A549 (cell line): ENCODE data around the gene SMTNL2. TPM values are rescaled to one million over a fixed set of nuclear protein-coding genes. Genes with fewer than 3 reads are reported as not detected.

ENCODE experiments used
- ATAC-seq, 2 experiments: fragments of 200-7000 bp in 1 of 2; fragments of >200 bp in 1 of 2; cut with Nextera tagmentation in 1 of 2; cut with Tn5 transposase in 1 of 2; 3 replicates each; pipeline versions ENCODE4 v1.8.0 to v1.9.1; 2018 to 2020; ENCODE audit warnings: mild to moderate bottlenecking in 1 of 2, moderate library complexity in 1 of 2
- CTCF ChIA-PET: fragments of 300-600 bp; sonication (Branson Sonifier 250); formaldehyde crosslinking; extraction: SDS; loops from one replicate; lab custom pipeline; 2021; ENCODE audit warnings: antibody characterized with exemption, inconsistent platforms; lab: Yijun Ruan, JAX
- POLR2A ChIA-PET: fragments of 350-600 bp; formaldehyde crosslinking; extraction: SDS; loops from one replicate; lab custom pipeline; 2021; ENCODE audit warnings: antibody characterized with exemption, inconsistent platforms; lab: Yijun Ruan, JAX
- DNase-seq, 2 experiments: peaks; one replicate each; pipeline versions ENCODE4 v3.0.0 to v3.0.0-alpha.2; 2011 to 2016; ENCODE audit warnings: low read depth in 1 of 2, low spot score in 1 of 2
- FAIRE-seq: peaks from 2 replicates; lab custom pipeline; 2011; peaks lifted over from hg19 to GRCh38; lab: Jason Lieb, UNC
- H3K27ac ChIP-seq, 2 experiments: fragments of >200 bp; sonication (Bioruptor Twin); formaldehyde crosslinking; 3 replicates each; pipeline ENCODE4 v1.5.1; 2016 to 2017
- H3K4me1 ChIP-seq: fragments of >200 bp; sonication (Bioruptor Twin); formaldehyde crosslinking; 3 replicates; pipeline ENCODE4 v1.6.1; 2016
- H3K4me2 ChIP-seq: fragments of >200 bp; sonication (Bioruptor Twin); formaldehyde crosslinking; 3 replicates; pipeline ENCODE4 v1.6.1; 2016
- H3K4me3 ChIP-seq: fragments of >200 bp; sonication (Bioruptor Twin); formaldehyde crosslinking; 3 replicates; pipeline ENCODE4 v1.5.1; 2016
- H3K9me3 ChIP-seq: fragments of >200 bp; sonication (Bioruptor Twin); formaldehyde crosslinking; 3 replicates; pipeline ENCODE4 v1.6.1; 2016
- BHLHE40 ChIP-seq: IDR thresholded peaks from 2 replicates; pipeline ENCODE4 v1.6.1; 2012; ENCODE audit warnings: low read depth, low read length, inconsistent platforms
- CBX2 ChIP-seq: fragments of 200-600 bp; sonication (generic); IDR thresholded peaks from 2 replicates; pipeline ENCODE4 v1.6.1; 2016; ENCODE audit warnings: low read depth, mild to moderate bottlenecking, borderline replicate concordance
- CHD2 ChIP-seq: fragments of 150-350 bp; IDR thresholded peaks from 2 replicates; pipeline ENCODE4 v1.6.1; 2014; ENCODE audit warnings: low read length; ENCODE audit not compliant: partially characterized antibody
- EHF ChIP-seq: fragments of 250-450 bp; sonication (Bioruptor Pico); IDR thresholded peaks from 2 replicates; pipeline ENCODE4 v1.5.0; 2020; ENCODE audit warnings: mild to moderate bottlenecking
- ESRRA ChIP-seq: fragments of 150-350 bp; IDR thresholded peaks from 2 replicates; pipeline ENCODE4 v1.6.1; 2014; ENCODE audit warnings: mild to moderate bottlenecking, low read length, borderline replicate concordance
- HOXB5 ChIP-seq: fragments of 250-450 bp; sonication (Bioruptor Pico); IDR thresholded peaks from 2 replicates; pipeline ENCODE4 v1.5.0; 2020; ENCODE audit warnings: mild to moderate bottlenecking, moderate library complexity
- MAFK ChIP-seq: fragments of 450-650 bp; IDR thresholded peaks from 2 replicates; pipeline ENCODE4 v1.6.1; 2014; ENCODE audit not compliant: partially characterized antibody
- NPAS2 ChIP-seq: fragments of 250-450 bp; sonication (Bioruptor Pico); IDR thresholded peaks from 2 replicates; pipeline ENCODE4 v1.8.0; 2022; ENCODE audit warnings: mild to moderate bottlenecking, moderate library complexity, borderline replicate concordance
- PHF8 ChIP-seq: fragments of 200-600 bp; sonication (generic); IDR thresholded peaks from 2 replicates; pipeline ENCODE4 v1.6.1; 2016; ENCODE audit warnings: low read depth, mild to moderate bottlenecking, antibody characterized with exemption, moderate library complexity, borderline replicate concordance
- POLR2A ChIP-seq: IDR thresholded peaks from 2 replicates; pipeline ENCODE4 v1.6.1; 2012; ENCODE audit warnings: mild to moderate bottlenecking, low read length
- RARB ChIP-seq: fragments of 250-450 bp; sonication (Bioruptor Pico); IDR thresholded peaks from 2 replicates; pipeline ENCODE4 v1.8.0; 2021; ENCODE audit warnings: mild to moderate bottlenecking, moderate library complexity
- RCOR1 ChIP-seq: fragments of 150-350 bp; IDR thresholded peaks from 2 replicates; pipeline ENCODE4 v1.6.1; 2014; ENCODE audit warnings: antibody characterized with exemption, low read length, low read depth
- RFX5 ChIP-seq: fragments of 450-650 bp; IDR thresholded peaks from 2 replicates; pipeline ENCODE4 v1.7.1; 2014; ENCODE audit warnings: antibody characterized with exemption, mild to moderate bottlenecking, moderate library complexity
- SMC3 ChIP-seq: fragments of >200 bp; sonication (Bioruptor Twin); formaldehyde crosslinking; IDR thresholded peaks from 3 replicates; pipeline ENCODE4 v1.6.1; 2018; ENCODE audit warnings: inconsistent platforms
- TP53 ChIP-seq: fragments of 250-450 bp; sonication (Bioruptor Pico); IDR thresholded peaks from 2 replicates; pipeline ENCODE4 v1.5.0; 2021; ENCODE audit warnings: mild to moderate bottlenecking, moderate library complexity
- ZFP36 ChIP-seq: fragments of 450-650 bp; IDR thresholded peaks from 2 replicates; pipeline ENCODE4 v1.6.1; 2014; ENCODE audit warnings: borderline replicate concordance; ENCODE audit not compliant: partially characterized antibody
- ZSCAN20 ChIP-seq: fragments of 250-450 bp; sonication (Bioruptor Pico); IDR thresholded peaks from 2 replicates; pipeline ENCODE4 v1.8.0; 2022; ENCODE audit warnings: mild to moderate bottlenecking, moderate library complexity
- WGBS: methylation state at CpG from one replicate; pipeline ENCODE4 v1.1.6; 2017; ENCODE audit errors: missing lambda C conversion rate; 5-methylcytosine and 5-hydroxymethylcytosine counted together
- polyA plus RNA-seq, 4 experiments: library from polyadenylated mRNA; depleted of rRNA in 3 of 4; stranded (reverse); fragments of >200 nt; fragmentation: RNase III in 1 of 4; extraction: RNeasy Plus Mini Kit Qiagen cat#74134 plus additional on column Dnase treatment in 1 of 4; gene quantifications; 2 replicates in 3 of 4; 3 replicates in 1 of 4; pipeline ENCODE4 v1.2.3, GENCODE V29; 2011 to 2017
- TF ChIP-seq, protein P1 (sequence below): fragments of >200 bp; sonication (Bioruptor Twin); formaldehyde crosslinking; IDR thresholded peaks from 2 replicates; pipeline ENCODE4 v1.6.1; 2016
- TF ChIP-seq, protein P2 (sequence below): fragments of >200 bp; sonication (Bioruptor Twin); formaldehyde crosslinking; IDR thresholded peaks from 3 replicates; pipeline ENCODE4 v1.6.1; 2016
- TF ChIP-seq, protein P3 (sequence below): fragments of 150-350 bp; IDR thresholded peaks from 2 replicates; pipeline ENCODE4 v1.6.1; 2014; ENCODE audit warnings: low read depth, mild to moderate bottlenecking, low read length
- TF ChIP-seq, protein P4 (sequence below): fragments of 200-600 bp; sonication (generic); IDR thresholded peaks from 2 replicates; pipeline ENCODE4 v1.6.1; 2016; ENCODE audit warnings: antibody characterized with exemption, mild to moderate bottlenecking, moderate library complexity
- TF ChIP-seq, protein P5 (sequence below): IDR thresholded peaks from 2 replicates; pipeline ENCODE4 v1.6.1; 2012
- TF ChIP-seq, protein P6 (sequence below): IDR thresholded peaks from 2 replicates; pipeline ENCODE4 v1.6.1; 2012; ENCODE audit warnings: low read depth, borderline replicate concordance

Gene SMTNL2
- polyA plus RNA-seq, 2 of the 4 experiments (the other 2 are of a cell fraction), result 0.05 to 0.06 TPM

DNA sequence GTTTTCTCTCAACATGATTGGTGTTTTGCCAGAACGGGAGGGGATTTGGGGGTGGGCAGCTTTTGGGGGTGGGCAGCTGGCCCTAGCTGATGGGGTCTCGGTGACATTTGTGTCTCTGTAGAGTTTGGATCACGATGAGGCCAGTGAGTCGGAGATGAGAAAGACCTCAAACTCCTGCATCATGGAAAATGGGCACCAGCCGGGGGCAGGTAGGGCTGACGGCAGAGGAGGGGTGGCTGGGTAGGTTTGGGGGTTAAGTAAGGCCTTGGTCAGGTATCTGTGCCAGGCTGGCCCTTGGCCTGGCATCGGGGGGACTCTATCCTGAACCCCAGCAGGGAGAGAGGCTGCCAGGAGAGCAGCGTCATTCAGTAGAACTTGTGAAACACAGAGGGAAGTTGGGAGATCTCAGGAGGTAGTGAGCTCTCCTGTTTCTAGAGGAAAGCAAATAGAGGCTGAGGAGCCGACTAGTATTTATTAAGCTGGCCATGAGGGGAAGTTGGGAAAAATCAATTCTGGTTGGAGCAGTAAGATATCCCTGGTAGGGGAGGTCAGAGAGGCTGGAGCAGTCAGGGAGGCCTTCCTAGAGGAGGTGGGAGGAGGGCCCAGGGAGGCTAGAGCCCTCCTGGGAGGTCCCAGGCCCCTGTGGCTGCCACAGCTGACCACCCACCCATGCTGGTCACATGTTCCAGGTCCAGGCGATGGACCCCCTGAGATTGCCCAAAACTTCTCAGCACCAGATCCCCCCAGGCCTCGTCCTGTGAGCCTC, 8.1 kb downstream of the SMTNL2 start:
- H3K9me3 ChIP-seq, result no peaks in the 10 kb centered on the region
- TF ChIP-seq ZFP36, result peak; percentile 73
- TF ChIP-seq PHF8, result no peak
- ATAC-seq, result no peak
- WGBS, result 55% methylated on average over 11 of the region's 11 CpGs
- DNase-seq, result no peak
- FAIRE-seq, result no peak
- peaks cover 5% of the 10 kb centered on the region; the same call in 2 of the 3 replicates for H3K4me1 ChIP-seq
- no peak overlapping the region for H3K4me2 ChIP-seq
- H3K4me3 ChIP-seq, result no peak overlapping the region
- CTCF ChIA-PET, result interaction anchor here (0.7 to 18.8 kb wide), 5 partner anchors 11 to 296 kb away, joined by 3 to 186 read pairs (median 4); no protein-coding TSS in a partner anchor
- POLR2A ChIA-PET, result interaction anchor here (0.6 kb wide), 1 partner anchor 1643 kb away, joined by 7 read pairs; no protein-coding TSS in a partner anchor
- H3K27ac ChIP-seq, result no peak overlapping the region

DNA sequence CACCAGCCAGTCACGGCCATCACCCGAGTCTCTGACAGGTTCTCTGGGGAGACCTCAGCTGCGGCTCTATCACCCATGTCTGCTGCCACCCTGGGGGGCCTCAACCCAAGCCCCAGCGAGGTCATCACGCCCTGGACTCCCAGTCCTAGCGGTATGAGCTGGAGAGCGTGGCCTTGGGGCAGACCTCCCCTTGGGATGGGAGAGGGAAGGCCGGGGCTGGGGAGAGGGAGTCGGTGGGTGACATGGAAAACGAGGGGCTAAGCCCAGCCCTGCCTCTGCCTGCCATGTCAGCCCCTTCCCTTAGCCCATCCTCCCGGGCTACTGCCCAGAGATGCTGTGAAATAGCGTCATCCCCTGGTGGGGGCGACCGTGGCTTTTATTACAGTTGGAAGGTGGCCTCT, 8.7 kb downstream of the SMTNL2 start:
- Histone ChIP-seq H3K4me1 (peaks cover 5% of the 10 kb centered on the region; the same call in 2 of the 3 replicates), H3K4me2 (no peak overlapping the region), H3K27ac (no peak overlapping the region), H3K9me3 (no peaks in the 10 kb centered on the region), H3K4me3 (no peak overlapping the region)
- TF ChIP-seq ZSCAN20 (CRISPR knock-in tag) (no peak), CHD2 (no peak), TP53 (CRISPR knock-in tag) (no peak), ESRRA (no peak)
- TF ChIP-seq, protein P1, sequence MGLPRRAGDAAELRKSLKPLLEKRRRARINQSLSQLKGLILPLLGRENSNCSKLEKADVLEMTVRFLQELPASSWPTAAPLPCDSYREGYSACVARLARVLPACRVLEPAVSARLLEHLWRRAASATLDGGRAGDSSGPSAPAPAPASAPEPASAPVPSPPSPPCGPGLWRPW, result no peak
- 73% methylated on average over 14 of the region's 14 CpGs for WGBS
- ChIA-PET POLR2A (no interaction called here), CTCF (interaction anchor here (1.0 to 18.8 kb wide), 3 partner anchors 10 to 26 kb away, joined by 3 to 186 read pairs (median 6); no protein-coding TSS in a partner anchor)
- DNase-seq (no peak), FAIRE-seq (no peak), ATAC-seq (no peak)

DNA sequence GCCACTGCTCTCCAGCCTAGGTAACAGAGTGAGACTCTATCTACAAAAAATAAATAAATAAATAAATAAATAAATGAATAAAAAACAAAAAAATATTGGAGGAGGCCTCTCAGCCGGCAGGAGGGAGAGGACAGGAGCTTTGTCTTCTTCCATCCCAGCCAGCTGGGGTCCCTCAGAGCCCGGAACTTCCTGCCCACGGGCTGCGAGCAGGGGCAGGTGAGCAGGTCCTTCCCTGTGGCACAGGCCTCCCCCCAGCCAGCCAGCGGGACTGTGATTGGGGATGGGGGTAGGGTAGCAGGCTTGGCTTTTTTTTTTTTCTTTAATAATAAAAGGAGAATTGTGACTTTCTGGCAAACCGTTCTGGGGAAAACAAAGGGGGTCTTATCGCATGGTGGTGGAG, 10.1 kb downstream of the SMTNL2 start:
- TF ChIP-seq RARB (CRISPR knock-in tag), result no peak
- TF ChIP-seq, protein P2, sequence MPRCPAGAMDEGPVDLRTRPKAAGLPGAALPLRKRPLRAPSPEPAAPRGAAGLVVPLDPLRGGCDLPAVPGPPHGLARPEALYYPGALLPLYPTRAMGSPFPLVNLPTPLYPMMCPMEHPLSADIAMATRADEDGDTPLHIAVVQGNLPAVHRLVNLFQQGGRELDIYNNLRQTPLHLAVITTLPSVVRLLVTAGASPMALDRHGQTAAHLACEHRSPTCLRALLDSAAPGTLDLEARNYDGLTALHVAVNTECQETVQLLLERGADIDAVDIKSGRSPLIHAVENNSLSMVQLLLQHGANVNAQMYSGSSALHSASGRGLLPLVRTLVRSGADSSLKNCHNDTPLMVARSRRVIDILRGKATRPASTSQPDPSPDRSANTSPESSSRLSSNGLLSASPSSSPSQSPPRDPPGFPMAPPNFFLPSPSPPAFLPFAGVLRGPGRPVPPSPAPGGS, result no peak
- no peak for TF ChIP-seq POLR2A
- TF ChIP-seq, protein P3, sequence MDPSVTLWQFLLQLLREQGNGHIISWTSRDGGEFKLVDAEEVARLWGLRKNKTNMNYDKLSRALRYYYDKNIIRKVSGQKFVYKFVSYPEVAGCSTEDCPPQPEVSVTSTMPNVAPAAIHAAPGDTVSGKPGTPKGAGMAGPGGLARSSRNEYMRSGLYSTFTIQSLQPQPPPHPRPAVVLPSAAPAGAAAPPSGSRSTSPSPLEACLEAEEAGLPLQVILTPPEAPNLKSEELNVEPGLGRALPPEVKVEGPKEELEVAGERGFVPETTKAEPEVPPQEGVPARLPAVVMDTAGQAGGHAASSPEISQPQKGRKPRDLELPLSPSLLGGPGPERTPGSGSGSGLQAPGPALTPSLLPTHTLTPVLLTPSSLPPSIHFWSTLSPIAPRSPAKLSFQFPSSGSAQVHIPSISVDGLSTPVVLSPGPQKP, result no peak
- no peak for TF ChIP-seq HOXB5 (CRISPR knock-in tag)
- TF ChIP-seq, protein P4, sequence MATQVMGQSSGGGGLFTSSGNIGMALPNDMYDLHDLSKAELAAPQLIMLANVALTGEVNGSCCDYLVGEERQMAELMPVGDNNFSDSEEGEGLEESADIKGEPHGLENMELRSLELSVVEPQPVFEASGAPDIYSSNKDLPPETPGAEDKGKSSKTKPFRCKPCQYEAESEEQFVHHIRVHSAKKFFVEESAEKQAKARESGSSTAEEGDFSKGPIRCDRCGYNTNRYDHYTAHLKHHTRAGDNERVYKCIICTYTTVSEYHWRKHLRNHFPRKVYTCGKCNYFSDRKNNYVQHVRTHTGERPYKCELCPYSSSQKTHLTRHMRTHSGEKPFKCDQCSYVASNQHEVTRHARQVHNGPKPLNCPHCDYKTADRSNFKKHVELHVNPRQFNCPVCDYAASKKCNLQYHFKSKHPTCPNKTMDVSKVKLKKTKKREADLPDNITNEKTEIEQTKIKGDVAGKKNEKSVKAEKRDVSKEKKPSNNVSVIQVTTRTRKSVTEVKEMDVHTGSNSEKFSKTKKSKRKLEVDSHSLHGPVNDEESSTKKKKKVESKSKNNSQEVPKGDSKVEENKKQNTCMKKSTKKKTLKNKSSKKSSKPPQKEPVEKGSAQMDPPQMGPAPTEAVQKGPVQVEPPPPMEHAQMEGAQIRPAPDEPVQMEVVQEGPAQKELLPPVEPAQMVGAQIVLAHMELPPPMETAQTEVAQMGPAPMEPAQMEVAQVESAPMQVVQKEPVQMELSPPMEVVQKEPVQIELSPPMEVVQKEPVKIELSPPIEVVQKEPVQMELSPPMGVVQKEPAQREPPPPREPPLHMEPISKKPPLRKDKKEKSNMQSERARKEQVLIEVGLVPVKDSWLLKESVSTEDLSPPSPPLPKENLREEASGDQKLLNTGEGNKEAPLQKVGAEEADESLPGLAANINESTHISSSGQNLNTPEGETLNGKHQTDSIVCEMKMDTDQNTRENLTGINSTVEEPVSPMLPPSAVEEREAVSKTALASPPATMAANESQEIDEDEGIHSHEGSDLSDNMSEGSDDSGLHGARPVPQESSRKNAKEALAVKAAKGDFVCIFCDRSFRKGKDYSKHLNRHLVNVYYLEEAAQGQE, result no peak
- no peak for TF ChIP-seq CBX2
- TF ChIP-seq RFX5, result no peak
- no peak for TF ChIP-seq EHF (CRISPR knock-in tag)
- TF ChIP-seq, protein P5, sequence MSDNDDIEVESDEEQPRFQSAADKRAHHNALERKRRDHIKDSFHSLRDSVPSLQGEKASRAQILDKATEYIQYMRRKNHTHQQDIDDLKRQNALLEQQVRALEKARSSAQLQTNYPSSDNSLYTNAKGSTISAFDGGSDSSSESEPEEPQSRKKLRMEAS, result no peak
- TF ChIP-seq MAFK, result no peak
- TF ChIP-seq RCOR1, result no peak
- no peak for TF ChIP-seq ESRRA
- no peak for TF ChIP-seq BHLHE40
- TF ChIP-seq SMC3, result no peak
- no peak for TF ChIP-seq NPAS2 (CRISPR knock-in tag)
- TF ChIP-seq, protein P6, sequence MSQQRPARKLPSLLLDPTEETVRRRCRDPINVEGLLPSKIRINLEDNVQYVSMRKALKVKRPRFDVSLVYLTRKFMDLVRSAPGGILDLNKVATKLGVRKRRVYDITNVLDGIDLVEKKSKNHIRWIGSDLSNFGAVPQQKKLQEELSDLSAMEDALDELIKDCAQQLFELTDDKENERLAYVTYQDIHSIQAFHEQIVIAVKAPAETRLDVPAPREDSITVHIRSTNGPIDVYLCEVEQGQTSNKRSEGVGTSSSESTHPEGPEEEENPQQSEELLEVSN, result no peak
- no peak for TF ChIP-seq PHF8
- DNase-seq (no peak), ATAC-seq (no peak), FAIRE-seq (no peak)
- Histone ChIP-seq H3K4me2 (no peak overlapping the region), H3K4me3 (no peak overlapping the region), H3K9me3 (no peaks in the 10 kb centered on the region), H3K27ac (no peak overlapping the region), H3K4me1 (peaks cover 5% of the 10 kb centered on the region; the same call in 2 of the 3 replicates)
- WGBS, result 88% methylated on average over 7 of the region's 7 CpGs
- ChIA-PET POLR2A (no interaction called here), CTCF (interaction anchor here (0.8 to 18.8 kb wide), 5 partner anchors 9 to 38 kb away, joined by 3 to 186 read pairs (median 5); no protein-coding TSS in a partner anchor)
